GM23338 (cell line): ENCODE results near the gene KRTAP5-3. TPM values are rescaled to one million over a fixed set of nuclear protein-coding genes. Genes with fewer than 3 reads are reported as not detected.
A peak's percentile ranks its signal among the peaks of the same experiment; 100 is the strongest.

Experiments used
- ATAC-seq: fragments of 200-7000 bp; cut with Tn5 transposase; 3 replicates; pipeline ENCODE4 v1.9.1; 2020
- DNase-seq: peaks from one replicate; pipeline ENCODE4 v3.0.0-alpha.2; 2015; ENCODE audit warnings: low spot score
- H2AFZ ChIP-seq: fragments of 200-600 bp; sonication (generic); 2 replicates; pipeline ENCODE4 v1.8.0; 2016; ENCODE audit warnings: antibody characterized with exemption, mild to moderate bottlenecking, moderate library complexity
- H3F3A ChIP-seq: fragments of 200-600 bp; sonication (generic); replicated peaks from 2 replicates; pipeline ENCODE4 v1.8.0; 2017; ENCODE audit warnings: antibody characterized with exemption, mixed run types, low read depth
- H3K27ac ChIP-seq: fragments of 200-600 bp; sonication (generic); 2 replicates; pipeline ENCODE4 v1.6.1; 2016; ENCODE audit warnings: low read depth
- H3K27me3 ChIP-seq: fragments of 200-600 bp; sonication (generic); 2 replicates; pipeline ENCODE4 v1.8.0; 2016; ENCODE audit warnings: mild to moderate bottlenecking, mixed run types, moderate library complexity; ENCODE audit not compliant: insufficient read depth
- H3K36me3 ChIP-seq: fragments of 200-600 bp; sonication (generic); 2 replicates; pipeline ENCODE4 v1.8.0; 2016; ENCODE audit warnings: mild to moderate bottlenecking; ENCODE audit not compliant: insufficient read depth
- H3K4me1 ChIP-seq: fragments of 200-600 bp; sonication (generic); 2 replicates; pipeline ENCODE4 v1.8.0; 2016; ENCODE audit warnings: mild to moderate bottlenecking, moderate library complexity; ENCODE audit not compliant: insufficient read depth
- H3K4me2 ChIP-seq: fragments of 200-600 bp; sonication (generic); 2 replicates; pipeline ENCODE4 v1.7.1; 2017; ENCODE audit warnings: mixed run types
- H3K4me3 ChIP-seq: fragments of 200-600 bp; sonication (generic); 2 replicates; pipeline ENCODE4 v1.6.1; 2016; ENCODE audit warnings: mixed run types
- H3K79me2 ChIP-seq: fragments of 200-600 bp; sonication (generic); replicated peaks from 2 replicates; pipeline ENCODE4 v1.8.0; 2017; ENCODE audit warnings: mild to moderate bottlenecking; ENCODE audit not compliant: insufficient read depth
- H3K9me2 ChIP-seq: fragments of 200-600 bp; sonication (generic); 2 replicates; pipeline ENCODE4 v1.8.0; 2017; ENCODE audit not compliant: insufficient read depth
- H4K20me1 ChIP-seq: fragments of 200-600 bp; sonication (generic); replicated peaks from 2 replicates; pipeline ENCODE4 v1.8.0; 2017; ENCODE audit warnings: mild to moderate bottlenecking; ENCODE audit not compliant: insufficient read depth
- H3K27ac Mint-ChIP-seq: 2 replicates; pipeline ENCODE4 v1.8.0; 2020; ENCODE audit warnings: inconsistent platforms, mild to moderate bottlenecking, moderate library complexity, mixed read lengths
- H3K27me3 Mint-ChIP-seq: 3 replicates; pipeline ENCODE4 v1.8.0; 2022; ENCODE audit warnings: low read depth, mild to moderate bottlenecking, moderate library complexity, mixed read lengths, inconsistent platforms; ENCODE audit not compliant: insufficient read depth, poor library complexity
- H3K36me3 Mint-ChIP-seq: 3 replicates; pipeline ENCODE4 v1.8.0; 2021; ENCODE audit warnings: low read depth, mild to moderate bottlenecking, inconsistent platforms, moderate library complexity, mixed read lengths
- H3K4me1 Mint-ChIP-seq: 3 replicates; pipeline ENCODE4 v1.8.0; 2020; ENCODE audit warnings: mild to moderate bottlenecking, inconsistent platforms, mixed read lengths
- H3K4me3 Mint-ChIP-seq: 3 replicates; pipeline ENCODE4 v1.8.0; 2021; ENCODE audit warnings: moderate library complexity, mild to moderate bottlenecking, inconsistent platforms, mixed read lengths
- H3K9me3 Mint-ChIP-seq: 3 replicates; pipeline ENCODE4 v1.8.0; 2020; ENCODE audit warnings: moderate library complexity, mild to moderate bottlenecking, inconsistent platforms, mixed read lengths
- ETS1 ChIP-seq: IDR thresholded peaks from 2 replicates; pipeline ENCODE4 v1.6.1; 2016; ENCODE audit warnings: antibody characterized with exemption
- EZH2 ChIP-seq: fragments of 200-600 bp; sonication (generic); IDR thresholded peaks from one replicate; pipeline ENCODE4 v1.8.0; 2017; ENCODE audit warnings: antibody characterized with exemption, mild to moderate bottlenecking, low read depth; ENCODE audit not compliant: unreplicated experiment
- EZH2phosphoT487 ChIP-seq: fragments of 200-600 bp; sonication (generic); IDR thresholded peaks from one replicate; pipeline ENCODE4 v1.8.1; 2018; ENCODE audit warnings: antibody characterized with exemption; ENCODE audit not compliant: unreplicated experiment
- JUNB ChIP-seq: IDR thresholded peaks from one replicate; pipeline ENCODE4 v1.6.1; 2016; ENCODE audit warnings: antibody characterized with exemption; ENCODE audit not compliant: unreplicated experiment
- NANOG ChIP-seq: IDR thresholded peaks from 2 replicates; pipeline ENCODE4 v1.6.1; 2016; ENCODE audit warnings: antibody characterized with exemption, borderline replicate concordance
- REST ChIP-seq: IDR thresholded peaks from one replicate; pipeline ENCODE4 v1.6.1; 2018; ENCODE audit warnings: antibody characterized with exemption; ENCODE audit not compliant: unreplicated experiment
- ZNF114 ChIP-seq: fragments of 250-450 bp; sonication (Bioruptor Pico); IDR thresholded peaks from 2 replicates; pipeline ENCODE4 v1.5.0; 2020; ENCODE audit warnings: mild to moderate bottlenecking, moderate library complexity
- polyA plus RNA-seq: library from polyadenylated mRNA; unstranded; fragments of >200 nt; fragmentation: Nextera tagmentation; extraction: Ambion mirVana; gene quantifications from 2 replicates; pipeline ENCODE4 v1.2.1, GENCODE V29; 2016
- total RNA-seq: library from RNA; depleted of rRNA; stranded (reverse); fragments of >200 nt; shearing (Covaris generic); gene quantifications from 2 replicates; pipeline ENCODE4 v1.2.3, GENCODE V29; 2014

Gene KRTAP5-3
- total and polyA plus RNA-seq, 2 experiments from 2014 or later = not detected

GRCh38 chr11:1573903-1574237, 34.4 kb downstream of the KRTAP5-3 start (continued):
- TF ChIP-seq REST = no peak

GRCh38 chr11:1573077-1573902, 35.0 kb downstream of the KRTAP5-3 start:
- H3K79me2 ChIP-seq = no peaks in the 10 kb centered on the region
- ATAC-seq (peak; percentile 16), DNase-seq (no peak)
- H3K4me3 Mint-ChIP-seq = peak overlapping the region; percentile 44
- peak overlapping the region; percentile 90 for H3K4me2 ChIP-seq
- H3K36me3 Mint-ChIP-seq = no peaks in the 10 kb centered on the region
- no peak overlapping the region for H3K27ac ChIP-seq
- no peaks in the 10 kb centered on the region for H4K20me1 ChIP-seq
- H3K27me3 ChIP-seq = peaks cover 63% of the 10 kb centered on the region
- no peaks in the 10 kb centered on the region for H3K36me3 ChIP-seq
- no peak overlapping the region for H2AFZ ChIP-seq
- H3K4me3 ChIP-seq = peak overlapping the region; percentile 60
- peaks cover 28% of the 10 kb centered on the region for H3K4me1 ChIP-seq
- H3K27me3 Mint-ChIP-seq = peaks cover 58% of the 10 kb centered on the region
- H3K9me2 ChIP-seq = no peaks in the 10 kb centered on the region
- H3K27ac Mint-ChIP-seq = no peak overlapping the region
- H3F3A ChIP-seq = peaks cover 8% of the 10 kb centered on the region; the same call in 1 of the 2 replicates
- TF ChIP-seq JUNB (no peak), EZH2 (no peak), NANOG (no peak), EZH2phosphoT487 (no peak), ZNF114 (CRISPR knock-in tag) (no peak)
- peaks cover 13% of the 10 kb centered on the region for H3K4me1 Mint-ChIP-seq
- peaks cover 3% of the 10 kb centered on the region; the same call in 2 of the 3 replicates for H3K9me3 Mint-ChIP-seq

- Histone ChIP-seq H3K27me3 (peaks cover 63% of the 10 kb centered on the region), H3K9me2 (no peaks in the 10 kb centered on the region), H3K4me3 (peak within 1 kb of the TSS; percentile 60), H3K4me1 (peaks cover 32% of the 10 kb centered on the region), H3K79me2 (no peaks in the 10 kb centered on the region), H4K20me1 (no peaks in the 10 kb centered on the region), H3F3A (peaks cover 8% of the 10 kb centered on the region; the same call in 1 of the 2 replicates), H3K36me3 (no peaks in the 10 kb centered on the region), H3K4me2 (peak within 1 kb of the TSS; percentile 90), H3K27ac (no peak within 1 kb of the TSS), H2AFZ (peak within 1 kb of the TSS; percentile 23; the same call in 1 of the 2 replicates)
- H3K4me1 Mint-ChIP-seq = peaks cover 19% of the 10 kb centered on the region
- H3K36me3 Mint-ChIP-seq = no peaks in the 10 kb centered on the region
- H3K9me3 Mint-ChIP-seq = no peaks in the 10 kb centered on the region
- H3K4me3 Mint-ChIP-seq = peak within 1 kb of the TSS; percentile 44; the same call in 1 of the 3 replicates
- H3K27ac Mint-ChIP-seq = no peak within 1 kb of the TSS
- ATAC-seq = no peak; the same call in 2 of the 3 replicates
- peaks cover 58% of the 10 kb centered on the region for H3K27me3 Mint-ChIP-seq
- DNase-seq = peak; percentile 86
- TF ChIP-seq ETS1 = no peak
- no peak for TF ChIP-seq REST
- TF ChIP-seq NANOG = no peak
- TF ChIP-seq ZNF114 (CRISPR knock-in tag) = no peak
These were observed 35.8 kb downstream of the KRTAP5-3 start, which contains the start of gene DUSP8 for GRCh38 chr11:1572197-1573076. TSS of gene DUSP8 (minus strand) at chr11:1572271. CDS start at chr11:1565826, 6,445 bp downstream.
